NCI-H526 (cell line): ENCODE results near the gene ATP5F1E.

Source experiments
- DNase-seq, 2 experiments: peaks; one replicate each; lab custom pipeline; 2025; lab: John Stamatoyannopoulos, UW

Gene ATP5F1E

DNA sequence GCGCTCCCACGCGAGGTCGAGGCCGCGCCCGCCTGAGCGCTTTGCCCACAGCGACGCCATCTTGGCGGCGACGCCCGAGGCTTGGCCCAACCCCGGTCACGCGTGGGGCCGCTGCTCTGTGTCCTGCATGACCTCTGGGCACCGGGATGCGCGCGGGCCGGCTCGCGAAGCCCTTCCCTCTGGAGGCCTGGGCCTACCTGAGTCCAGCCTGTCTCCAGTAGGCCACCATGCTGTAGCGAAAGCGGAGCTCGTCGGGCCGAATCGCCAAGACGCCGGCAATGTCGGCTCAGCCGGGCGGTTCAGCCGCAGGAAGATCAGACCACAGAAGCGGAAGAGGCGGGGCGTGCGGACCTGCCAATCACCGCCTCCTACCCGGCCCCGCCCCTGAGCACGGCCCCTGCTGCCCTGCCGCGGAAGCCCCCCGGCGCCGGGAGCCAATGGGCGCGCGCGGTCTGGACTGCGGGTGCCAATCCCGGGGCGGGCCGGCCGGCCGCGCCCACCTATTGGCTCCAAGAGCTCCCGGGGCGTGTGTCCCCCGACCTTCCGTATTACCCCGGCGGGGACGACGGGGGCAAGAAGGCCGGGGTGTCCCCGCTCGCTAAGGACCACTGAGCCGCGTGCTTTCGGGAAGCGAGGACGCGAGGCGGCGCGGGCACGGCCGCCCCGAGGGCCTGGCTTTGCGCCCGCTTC lies at the start of gene ATP5F1E:
Gene ATP5F1E, minus strand, starts transcription at position 313 of the 690 bp plus-strand sequence. Its CDS starts 84 bp downstream, at position 229.
- peak; percentile 88 to 99 for DNase-seq

DNA sequence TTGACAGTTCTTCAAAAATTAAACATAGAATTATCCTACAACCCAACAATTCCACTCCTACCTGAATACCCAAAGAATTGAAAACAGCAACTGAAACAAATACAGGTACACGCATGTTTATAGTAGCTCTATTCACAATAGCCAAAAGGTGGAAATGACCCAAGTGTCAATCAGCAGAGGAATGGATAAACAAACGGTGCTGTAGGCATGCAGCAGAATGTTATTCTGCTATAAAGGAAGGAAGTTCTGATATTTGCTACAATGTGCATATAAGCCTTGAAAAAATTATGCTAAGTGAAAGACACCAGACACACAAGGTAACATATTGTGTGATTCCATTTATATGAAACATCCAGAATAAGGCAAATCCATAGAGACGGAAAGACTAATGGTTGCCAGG lies 48.9 kb upstream of the ATP5F1E start:
- no peak for DNase-seq

DNA sequence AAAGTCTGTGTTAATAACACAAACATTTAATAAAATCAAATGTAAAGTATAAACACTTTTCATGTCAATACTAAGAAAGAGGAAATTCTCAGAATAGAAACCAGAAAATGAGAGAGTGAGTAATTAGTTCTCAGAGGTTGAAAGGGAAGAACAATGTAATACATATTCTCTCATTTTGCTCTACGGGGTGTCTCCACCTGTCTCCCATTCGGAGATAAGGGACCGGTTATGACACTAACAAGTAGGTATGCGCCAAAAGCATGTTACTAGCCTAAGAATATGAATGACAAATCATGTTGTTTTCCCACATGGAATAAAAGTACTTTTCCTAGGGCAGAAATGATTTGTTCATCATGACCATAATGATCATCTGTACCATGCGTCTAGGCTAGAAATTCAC lies 46.1 kb upstream of the ATP5F1E start:
- no peak for DNase-seq

DNA sequence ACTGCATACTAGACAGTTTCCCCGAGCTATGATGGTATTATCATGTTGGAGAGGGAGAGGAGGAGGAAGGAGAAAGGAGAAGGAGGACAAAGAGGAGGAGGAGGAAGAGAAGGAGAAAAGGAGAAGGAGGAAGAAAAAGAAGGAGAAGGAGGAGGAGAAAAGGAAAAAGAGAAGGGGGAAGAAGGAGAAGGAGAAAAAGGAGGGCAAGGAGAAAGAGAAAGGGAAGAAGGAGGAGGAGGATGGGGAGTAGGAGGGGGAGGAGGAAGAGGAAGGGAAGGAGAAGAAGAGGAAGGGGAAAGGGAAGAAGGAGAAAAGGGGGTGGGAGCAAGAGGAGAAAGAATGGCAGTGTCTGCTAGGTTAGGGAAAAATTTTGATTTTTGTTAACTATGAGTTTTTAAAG lies 45.6 kb upstream of the ATP5F1E start:
- DNase-seq = no peak

DNA sequence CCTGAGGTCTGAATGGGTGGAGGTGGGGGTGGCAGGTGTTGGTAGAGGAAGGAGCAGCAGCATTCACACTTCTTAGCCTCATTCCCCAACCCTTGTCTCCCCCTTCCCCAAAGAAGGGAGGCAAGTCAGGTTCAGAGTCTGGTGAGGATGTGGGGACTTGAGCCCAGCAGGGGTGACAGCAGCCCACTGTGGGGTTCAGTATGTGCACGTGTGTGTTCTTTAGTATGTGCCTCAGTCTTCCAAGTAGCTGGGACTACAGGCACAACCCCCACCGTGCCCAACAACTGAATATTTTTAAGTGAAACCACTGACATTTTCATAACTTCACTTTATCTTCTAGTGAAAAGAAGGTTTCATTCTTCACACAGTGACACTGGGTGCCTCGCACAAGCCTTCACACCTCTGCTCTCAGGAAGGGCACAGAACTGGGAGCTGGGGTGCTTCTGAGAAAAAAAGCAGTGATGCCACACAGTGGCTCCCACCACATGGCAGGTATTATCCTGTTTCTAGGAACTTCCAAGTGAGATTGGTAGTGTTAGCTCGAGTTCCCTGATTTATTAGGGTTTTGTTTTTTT lies 43.9 kb upstream of the ATP5F1E start:
- no peak for DNase-seq

DNA sequence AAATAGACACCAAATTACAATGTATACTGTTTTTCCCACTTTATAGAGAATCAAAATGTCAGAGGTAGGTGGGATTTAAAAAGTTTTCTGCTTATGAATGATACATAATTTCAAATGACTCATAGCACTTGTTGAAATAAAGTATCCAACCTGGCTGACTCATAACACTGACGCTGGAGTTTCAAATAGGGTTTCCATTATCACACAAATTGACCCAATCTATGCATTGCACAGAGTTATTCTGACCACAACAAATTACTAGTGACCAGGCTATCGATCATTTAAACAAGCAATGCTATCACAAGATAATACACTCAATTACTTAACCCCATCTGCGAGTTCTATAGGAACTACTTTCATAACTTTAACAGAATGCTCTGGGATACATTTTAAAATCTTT lies 42.3 kb upstream of the ATP5F1E start:
- DNase-seq = no peak

DNA sequence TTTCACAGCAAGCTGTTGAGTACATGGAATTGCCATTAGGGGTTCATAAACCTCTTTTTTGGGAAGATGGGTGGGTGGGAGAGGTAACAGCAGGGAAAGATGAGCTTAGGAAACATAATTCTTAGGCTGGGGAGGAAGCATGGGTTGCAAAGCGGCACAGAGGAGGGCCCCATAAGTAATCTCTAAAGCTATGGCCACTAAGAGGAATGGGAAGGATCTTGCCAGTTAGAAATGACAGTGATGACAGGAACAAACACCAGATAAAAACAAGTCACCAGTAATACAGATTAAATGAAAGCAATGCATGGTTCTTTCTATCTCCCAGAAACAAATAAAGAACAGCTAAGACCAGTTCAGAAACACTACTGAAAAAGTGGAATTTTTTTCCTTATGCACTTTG lies 41.4 kb upstream of the ATP5F1E start:
- DNase-seq = no peak

DNA sequence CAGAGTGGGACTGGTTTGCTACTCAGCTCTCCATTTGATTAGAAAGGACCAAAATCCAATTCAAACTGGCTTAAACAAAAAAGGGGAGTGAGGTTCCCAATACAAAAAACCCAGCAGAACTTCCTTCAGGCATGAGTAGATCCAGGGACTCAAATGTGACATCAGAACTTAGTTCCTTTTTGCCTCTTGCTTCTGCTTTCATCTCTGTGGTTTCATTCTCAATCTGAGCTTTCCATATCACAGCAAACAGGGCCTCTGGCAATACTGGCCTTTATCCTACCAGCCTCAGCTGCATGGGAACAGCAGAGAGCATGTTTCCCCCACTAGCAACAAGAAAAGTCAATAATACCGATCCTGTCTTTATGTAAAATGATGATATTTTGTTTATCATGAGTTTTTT lies 39.1 kb upstream of the ATP5F1E start:
- no peak for DNase-seq

DNA sequence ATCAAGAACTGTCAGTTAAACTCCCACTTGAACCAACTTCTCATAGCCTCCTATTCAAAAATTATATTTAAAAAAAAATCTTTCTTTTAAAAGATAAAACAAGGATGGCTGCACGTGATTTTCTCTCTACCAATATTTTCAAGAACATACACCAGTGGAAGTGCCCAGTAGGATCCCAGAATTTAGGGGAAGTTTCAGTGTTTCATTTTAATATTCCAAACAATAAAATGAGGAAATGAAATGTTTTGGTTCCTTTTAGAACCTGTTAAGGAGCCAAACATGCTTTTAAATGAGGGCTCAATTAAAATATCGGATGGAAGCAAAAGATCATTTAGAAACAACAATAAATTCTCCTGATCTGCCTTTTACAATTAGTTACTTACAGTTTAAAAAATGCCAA lies 36.9 kb upstream of the ATP5F1E start:
- no peak for DNase-seq

DNA sequence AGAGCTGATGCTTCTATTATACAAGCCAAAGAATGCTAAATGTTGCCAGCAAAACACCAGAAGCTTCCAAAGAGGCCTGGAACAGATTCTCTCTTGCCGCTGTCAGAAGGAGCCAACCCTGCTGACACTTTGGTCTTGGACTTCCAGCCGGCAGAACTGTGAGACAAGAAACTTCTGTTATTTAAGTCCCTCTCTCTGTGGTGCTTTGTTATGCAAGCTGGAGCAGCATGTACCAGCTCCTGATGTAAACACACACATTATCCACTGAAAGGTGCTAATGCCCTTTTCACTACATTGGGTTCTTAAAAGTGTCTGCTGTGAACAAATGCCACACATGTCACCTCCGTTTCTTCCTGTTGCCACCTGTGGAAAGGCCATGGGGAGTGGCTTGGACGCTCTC lies 36.4 kb upstream of the ATP5F1E start:
- no peak for DNase-seq

DNA sequence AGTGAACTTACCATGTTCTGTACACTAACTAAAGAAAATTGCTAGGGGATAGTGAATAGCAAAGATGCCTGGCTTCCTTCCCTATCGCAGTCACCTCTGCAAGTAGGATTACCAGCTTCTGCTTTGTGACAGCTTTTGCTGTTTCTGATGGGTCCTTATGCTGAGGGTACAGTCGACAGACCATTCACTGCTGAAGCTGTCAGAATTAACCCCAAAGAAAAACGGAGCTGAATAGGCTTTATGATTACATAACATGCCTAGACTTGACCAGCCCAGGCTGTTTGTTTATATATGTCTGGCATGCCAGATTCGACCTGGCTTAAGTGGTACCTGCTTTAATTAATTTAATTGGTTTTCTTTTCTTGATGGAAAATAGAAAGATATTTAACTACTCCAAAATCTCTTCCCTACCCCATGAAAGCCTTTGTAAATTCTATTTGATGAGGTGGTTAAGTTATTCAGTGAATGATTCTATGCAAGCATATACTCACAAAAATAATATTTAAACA lies 32.1 kb upstream of the ATP5F1E start:
- peak in 1 of 2 experiments; percentile 25 for DNase-seq

DNA sequence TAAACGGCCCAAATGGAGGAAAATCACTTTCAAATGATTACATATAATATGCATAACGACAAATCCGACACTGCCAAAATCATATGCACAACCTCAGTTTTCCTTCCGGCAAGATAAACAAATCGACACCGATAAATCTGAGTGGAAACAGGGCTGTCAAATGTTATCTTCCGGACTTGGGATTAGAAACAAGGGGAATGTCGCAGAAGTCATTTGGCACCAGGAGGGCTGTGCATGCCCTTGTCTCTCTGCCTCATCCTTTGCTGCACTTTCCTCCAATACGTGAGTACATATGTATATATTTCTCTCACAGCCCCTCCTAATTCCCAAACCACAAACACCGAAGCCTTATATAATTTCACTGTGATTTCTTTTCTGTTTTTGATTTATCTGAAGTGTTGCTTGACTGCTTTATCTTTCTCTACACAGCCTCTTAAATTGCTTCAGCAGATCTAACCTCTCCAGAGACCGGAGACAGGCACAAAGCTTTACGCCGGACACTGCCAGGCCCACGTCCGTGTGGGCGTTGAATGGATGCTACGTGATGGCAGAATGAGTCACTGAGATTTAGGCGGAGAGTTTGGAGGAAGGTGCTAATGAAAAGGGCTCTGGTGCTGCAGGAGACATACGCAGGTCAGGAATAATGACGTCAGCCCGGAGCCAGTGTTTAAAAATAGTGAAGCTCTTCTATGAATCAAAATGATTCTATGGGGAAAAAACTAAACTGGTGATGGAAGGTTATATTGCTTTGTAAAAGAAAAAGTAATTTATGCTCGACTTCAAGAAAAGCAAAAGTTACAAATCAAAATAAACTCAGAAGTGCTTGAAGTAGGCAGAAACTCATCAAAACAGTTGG lies 31.5 kb upstream of the ATP5F1E start:
- DNase-seq = no peak

DNA sequence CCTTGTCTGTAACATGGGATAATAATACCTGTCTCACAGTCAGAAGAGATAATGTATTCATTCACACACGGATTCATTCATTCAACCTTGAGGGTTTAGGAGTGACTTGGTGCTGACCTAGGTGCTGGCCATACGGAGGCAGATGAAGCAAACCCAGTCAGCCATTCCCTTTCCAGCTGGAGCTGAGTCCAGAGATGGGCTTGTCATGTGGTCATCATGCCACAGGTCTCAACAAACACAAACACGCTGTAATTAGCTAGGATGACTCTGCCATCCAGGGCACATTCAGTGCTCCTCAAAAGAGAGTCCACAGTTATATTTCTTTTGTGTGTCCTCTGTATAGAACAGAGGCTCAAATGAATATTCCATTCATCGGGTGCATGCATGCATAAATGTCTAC lies 29.9 kb upstream of the ATP5F1E start:
- DNase-seq = no peak

DNA sequence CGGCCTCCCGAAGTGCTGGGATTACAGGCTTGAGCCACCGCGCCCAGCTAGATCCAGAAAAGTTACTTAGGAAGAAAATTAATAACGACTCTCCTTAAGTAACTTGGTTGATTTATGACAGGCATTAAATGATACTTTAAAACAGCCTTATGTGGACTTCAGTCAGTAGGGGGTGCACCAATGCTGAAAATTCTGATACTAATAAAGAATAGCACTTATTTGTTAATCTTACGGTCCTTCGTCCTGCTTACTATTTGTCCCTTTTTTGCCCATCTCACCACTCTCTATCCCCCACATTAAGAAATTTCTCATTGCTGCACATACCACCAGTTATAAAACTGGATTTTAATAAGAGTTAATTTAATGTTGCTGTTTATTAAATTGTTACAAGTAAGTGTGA lies 23.2 kb upstream of the ATP5F1E start:
- DNase-seq = no peak

DNA sequence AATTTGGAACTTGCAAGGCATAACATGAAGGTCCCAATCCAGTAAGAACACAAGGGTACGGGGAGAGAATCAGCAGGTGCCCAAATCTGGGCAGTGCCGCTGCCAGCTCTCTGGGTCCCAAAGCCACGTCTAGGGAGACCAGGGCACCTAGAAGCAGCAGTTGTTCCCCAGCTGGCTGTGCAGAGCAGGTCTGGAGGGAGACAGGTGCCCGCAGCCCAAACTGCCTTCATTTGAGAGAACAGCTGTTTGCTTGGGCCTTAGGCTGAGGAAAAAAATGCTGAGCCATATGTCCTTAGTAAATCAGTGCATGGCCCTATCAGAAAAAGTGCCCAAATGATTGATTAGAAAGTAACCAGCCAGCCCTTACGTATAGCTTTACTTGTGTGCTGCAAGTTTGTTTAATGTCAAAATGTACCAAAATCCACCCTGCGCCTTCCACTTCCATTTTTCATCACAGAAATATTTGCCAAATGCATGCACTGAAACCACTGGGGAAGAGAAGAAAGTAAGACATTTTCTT lies 19.6 kb upstream of the ATP5F1E start:
- DNase-seq = no peak

DNA sequence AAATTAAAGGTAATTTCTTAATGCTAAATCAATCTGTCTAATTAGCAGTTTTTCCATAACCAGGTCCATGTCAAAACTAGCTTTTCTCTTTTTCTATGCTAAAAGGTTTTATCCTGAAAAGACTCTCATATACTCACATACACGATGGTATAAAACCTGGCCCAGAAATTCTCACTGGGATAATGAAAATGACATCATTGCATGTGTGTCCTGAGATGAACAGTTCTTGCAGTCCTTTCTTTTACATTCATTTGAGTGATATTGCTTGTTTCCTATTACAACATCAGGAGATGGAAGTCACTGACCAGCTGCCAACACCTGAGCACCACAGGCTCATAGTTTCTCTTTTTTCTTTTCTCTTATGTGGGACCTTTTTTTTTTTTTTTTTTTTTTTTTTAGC lies 18.3 kb upstream of the ATP5F1E start:
- DNase-seq = no peak

DNA sequence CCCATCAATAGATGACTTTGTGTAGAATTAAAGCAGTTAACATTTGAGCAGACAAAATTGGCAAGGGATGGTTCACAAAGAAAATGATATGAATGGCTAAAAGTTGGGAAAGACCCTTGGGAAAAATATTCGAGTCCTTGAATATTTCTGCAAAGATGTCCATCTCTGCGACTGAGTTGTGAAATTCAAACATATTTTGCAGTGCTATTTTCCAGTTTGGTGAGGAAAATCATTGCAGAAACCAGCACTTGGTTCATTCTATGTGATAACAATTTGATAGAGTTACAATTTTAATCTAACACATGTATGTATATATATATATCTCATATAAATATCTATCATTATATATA lies 16.5 kb upstream of the ATP5F1E start:
- no peak for DNase-seq

DNA sequence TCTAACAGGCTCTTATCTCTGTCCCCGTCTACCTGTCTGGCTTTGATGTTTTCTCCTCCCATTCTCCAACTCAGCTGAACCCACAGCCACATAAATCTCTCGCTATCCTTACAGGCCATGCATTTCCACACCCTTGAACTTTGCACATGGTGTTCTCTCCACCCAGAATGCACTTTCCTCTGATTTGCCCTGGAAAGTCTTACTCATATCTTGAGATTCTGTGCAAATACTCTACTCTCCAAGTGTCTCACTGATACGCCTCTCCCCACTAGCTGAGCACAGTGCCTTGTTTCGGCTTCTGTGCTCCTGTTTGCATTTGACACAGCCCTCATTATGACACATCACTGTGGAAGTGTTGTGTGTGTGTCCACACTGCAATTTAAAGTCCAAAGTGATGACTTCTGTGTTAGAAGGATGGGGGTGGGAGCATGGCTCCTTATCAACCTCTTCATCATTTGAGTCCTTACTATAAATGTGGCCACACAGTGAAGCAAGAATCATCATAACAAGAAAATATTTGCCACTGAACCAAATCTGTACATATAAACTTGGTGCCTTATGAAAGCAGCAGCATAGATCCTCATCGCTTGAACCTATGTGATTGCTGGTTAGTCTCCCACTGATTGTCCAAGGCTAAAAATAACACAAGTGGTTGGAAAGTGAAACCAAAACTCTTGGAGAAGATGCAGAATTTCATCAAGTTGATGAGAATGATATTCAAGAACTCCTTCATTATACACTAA lies 16.0 kb upstream of the ATP5F1E start:
- no peak for DNase-seq

DNA sequence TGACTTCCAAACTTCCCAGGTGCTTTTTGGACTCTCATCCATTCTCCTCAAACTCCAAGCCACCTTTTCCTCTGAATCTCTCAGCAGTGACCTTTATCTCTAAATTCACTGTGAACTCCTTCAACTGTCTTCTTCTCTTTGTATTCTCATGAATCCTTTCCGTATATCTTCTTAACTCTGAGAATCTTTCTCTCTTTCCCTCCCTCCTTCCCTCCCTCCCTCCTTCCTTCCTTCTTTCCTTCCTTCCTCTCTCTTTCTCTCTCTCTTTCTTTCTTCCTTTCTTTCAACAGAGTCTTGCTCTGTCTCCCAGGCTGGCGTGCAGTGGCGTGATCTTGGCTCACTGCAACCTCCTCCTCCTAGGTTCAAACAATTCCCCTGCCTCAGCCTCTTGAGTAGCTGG lies 14.7 kb upstream of the ATP5F1E start:
- no peak for DNase-seq

DNA sequence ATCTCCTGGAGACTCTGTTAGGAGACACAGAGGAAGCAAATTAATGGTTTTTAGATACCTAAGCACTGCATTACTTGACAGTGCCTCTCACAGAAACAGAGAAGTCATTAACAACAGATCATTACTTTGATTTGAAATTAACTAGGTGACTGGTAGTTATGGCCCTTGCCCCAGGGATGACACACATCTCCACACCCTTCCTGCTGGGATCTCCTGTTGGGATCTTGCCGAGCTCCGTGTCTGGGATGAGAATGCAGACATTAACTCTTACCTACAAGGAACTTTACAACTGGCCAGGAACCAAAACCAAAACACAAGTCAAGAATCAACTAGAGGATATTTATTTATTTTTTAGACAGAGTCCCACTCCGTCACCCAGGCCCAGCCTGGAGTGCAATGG lies 12.7 kb upstream of the ATP5F1E start:
- no peak for DNase-seq

DNA sequence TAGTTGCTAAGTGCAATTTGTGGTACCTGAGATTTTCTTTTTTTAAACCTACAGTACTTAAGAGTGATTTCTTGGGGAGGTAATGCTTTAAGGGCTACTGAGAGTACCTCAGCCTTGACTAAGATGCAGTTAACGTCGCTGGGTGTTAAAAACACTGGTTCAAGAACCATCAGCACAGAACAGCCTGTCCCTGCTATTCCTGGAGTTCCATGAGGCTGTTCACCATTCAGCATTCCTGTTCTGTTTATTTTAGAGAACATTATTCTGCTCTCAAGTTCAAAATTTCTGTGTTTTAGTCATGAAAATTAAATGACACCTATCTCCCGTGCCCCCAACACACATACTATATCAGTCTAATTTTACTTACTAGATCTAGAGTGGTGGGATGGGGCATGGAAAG lies 12.2 kb upstream of the ATP5F1E start:
- no peak for DNase-seq

DNA sequence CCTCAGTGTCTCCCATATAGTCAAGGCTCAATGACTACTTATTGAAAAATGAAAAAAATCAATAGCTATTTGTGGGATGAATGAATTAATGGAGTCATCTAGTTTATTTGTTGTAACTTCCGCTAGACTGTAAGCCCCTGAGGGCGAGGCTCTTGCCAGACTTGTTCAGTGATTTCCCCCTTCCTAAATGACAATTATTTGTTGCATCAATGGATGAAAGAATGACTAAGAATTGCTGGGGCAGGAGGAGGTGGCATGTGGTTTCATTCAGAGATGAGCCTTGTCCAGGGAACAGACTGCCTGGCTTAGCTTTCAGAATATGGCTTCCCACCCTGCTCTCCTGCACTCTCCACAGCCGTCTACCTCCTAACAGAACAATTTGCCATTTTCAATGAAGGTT lies 11.6 kb upstream of the ATP5F1E start:
- no peak for DNase-seq
